Activated CD8-positive, alpha-beta memory T cell treated with anti-CD3 and anti-CD28 coated beads, Interleukin-2, amount 10 ng/mL, durations not matched to agents 7 days and 5 days (primary cell): Measurements from ENCODE around the gene DCLRE1B. TPM values are rescaled to one million over a fixed set of nuclear protein-coding genes. Genes with fewer than 3 reads are reported as not detected.

Source experiments
- ATAC-seq: fragments of 150-1000 bp; cut with Tn5 transposase; one replicate; pipeline ENCODE4 v1.10.0; 2021; ENCODE audit warnings: moderate library complexity
- CTCF ChIA-PET: fragments of 350-600 bp; sonication (Branson Sonifier 250); formaldehyde crosslinking; loops from one replicate; lab custom pipeline; 2021; ENCODE audit warnings: antibody characterized with exemption; lab: Charles Lee
- DNase-seq: peaks from one replicate; pipeline ENCODE4 v3.0.0-alpha.2; 2020
- H3K27ac Mint-ChIP-seq: one replicate; pipeline ENCODE4 v1.8.0; 2021; ENCODE audit warnings: mild to moderate bottlenecking, mixed read lengths
- H3K27me3 Mint-ChIP-seq: one replicate; pipeline ENCODE4 v1.8.0; 2021; ENCODE audit warnings: mixed read lengths
- H3K36me3 Mint-ChIP-seq: one replicate; pipeline ENCODE4 v1.8.0; 2021; ENCODE audit warnings: mild to moderate bottlenecking, mixed read lengths
- H3K4me1 Mint-ChIP-seq: one replicate; pipeline ENCODE4 v1.8.0; 2021; ENCODE audit warnings: mixed read lengths
- H3K4me3 Mint-ChIP-seq: one replicate; pipeline ENCODE4 v1.8.0; 2021; ENCODE audit warnings: mild to moderate bottlenecking, moderate library complexity, mixed read lengths
- H3K9me3 Mint-ChIP-seq: one replicate; pipeline ENCODE4 v1.8.0; 2022; ENCODE audit warnings: low read depth, mixed read lengths
- total RNA-seq, 2 experiments: library from RNA; stranded (reverse); gene quantifications; one replicate each; pipeline ENCODE4 v1.2.3, GENCODE V29; 2021

The DCLRE1B gene
- total RNA-seq, result 10 to 100 TPM; 19.5 to 21.1 TPM

DNA sequence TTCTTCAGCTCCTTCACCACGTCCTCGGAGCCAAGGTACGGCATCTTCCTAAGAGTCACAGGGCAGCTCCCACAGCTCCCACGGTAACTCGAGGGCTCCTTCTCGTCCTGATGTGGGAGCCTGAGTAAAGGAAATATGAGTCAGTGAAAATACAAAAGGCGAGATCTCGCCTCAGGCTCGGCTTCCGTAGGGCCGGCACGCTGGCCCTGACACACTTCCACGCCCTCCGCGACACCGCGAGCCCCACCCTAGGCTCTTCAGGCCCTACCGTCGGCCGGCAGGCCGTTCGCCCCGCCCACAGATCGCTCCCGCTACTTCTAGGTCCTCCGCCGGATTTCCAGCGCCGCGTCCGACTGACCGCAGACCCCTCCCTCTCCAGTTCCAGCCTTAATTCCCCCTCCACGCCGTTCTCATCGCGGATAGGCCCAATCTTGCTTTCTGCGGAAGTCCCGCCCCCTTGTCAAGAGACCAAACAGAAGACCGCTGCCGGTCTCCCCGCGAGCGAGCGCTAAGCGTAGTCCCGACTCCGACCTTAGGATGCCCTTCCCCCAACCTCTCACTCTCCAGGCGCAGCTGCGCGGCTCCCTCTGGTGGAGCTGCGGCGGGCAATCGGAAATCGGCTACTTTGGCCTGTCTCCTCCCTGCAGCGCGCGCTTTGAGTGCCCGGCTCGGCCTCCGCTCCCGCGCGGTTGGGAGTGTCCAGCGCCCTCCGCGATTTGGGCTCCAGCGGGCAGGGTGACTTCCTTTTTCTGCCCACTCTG, at the start of gene DCLRE1B, which contains the start of gene AP4B1:
Gene DCLRE1B (plus strand): TSS at position 653 of the 761 bp plus-strand sequence. CDS start 261 bp downstream, outside the sequence.
Gene AP4B1 (minus strand): TSS at position 126 of the 761 bp plus-strand sequence. CDS start 82 bp downstream, at position 44.
- Mint-ChIP-seq H3K27ac (peak within 1 kb of the TSS; percentile 89), H3K4me3 (peak within 1 kb of the TSS; percentile 97), H3K9me3 (no peaks in the 10 kb centered on the region), H3K36me3 (peaks cover 54% of the 10 kb centered on the region), H3K4me1 (peaks cover 60% of the 10 kb centered on the region), H3K27me3 (no peaks in the 10 kb centered on the region)
- peak; percentile 100 for DNase-seq
- CTCF ChIA-PET, result interaction anchor here (0.9 to 6.3 kb wide), 13 partner anchors 20 to 1189 kb away, joined by 3 to 60 read pairs (median 8); partner anchors contain the start of genes HIPK1 and PPM1J
- peak; percentile 92 for ATAC-seq

DNA sequence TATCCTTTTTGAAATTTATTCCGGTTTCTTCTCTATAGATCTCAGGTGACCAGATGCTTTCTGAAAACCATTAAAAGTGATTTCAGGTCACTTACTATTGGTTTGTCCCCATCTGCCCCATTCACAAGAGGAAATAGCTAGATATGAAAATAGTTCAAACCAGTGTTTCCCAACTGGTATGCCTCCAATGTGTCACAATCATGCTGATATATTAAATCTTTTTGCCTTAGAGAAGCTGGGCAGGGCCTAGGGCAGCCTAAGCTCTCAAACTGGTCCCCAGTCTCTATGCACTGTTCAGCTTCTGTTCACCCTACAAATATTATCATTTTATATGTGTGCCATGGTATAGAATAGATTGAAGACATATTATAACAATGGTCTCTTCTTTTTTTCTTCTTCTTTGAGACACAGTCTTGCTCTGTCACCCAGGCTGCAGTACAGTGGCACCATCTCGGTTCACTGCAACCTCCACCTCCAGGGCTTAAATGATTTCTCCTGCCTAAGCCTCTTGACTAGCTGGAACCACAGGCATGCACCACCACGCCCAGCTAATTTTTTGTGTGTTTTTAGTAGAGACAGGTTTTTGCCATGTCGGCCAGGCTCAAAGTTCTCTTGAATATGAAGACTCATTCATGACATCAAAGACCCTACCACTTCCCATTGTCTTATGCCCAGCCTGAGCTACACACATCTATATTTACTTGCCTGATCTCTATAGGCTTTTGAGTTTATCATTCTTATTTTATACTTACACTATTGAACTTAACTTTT, 49.3 kb upstream of the DCLRE1B start:
- Mint-ChIP-seq H3K9me3 (no peaks in the 10 kb centered on the region), H3K27ac (no peak overlapping the region)

DNA sequence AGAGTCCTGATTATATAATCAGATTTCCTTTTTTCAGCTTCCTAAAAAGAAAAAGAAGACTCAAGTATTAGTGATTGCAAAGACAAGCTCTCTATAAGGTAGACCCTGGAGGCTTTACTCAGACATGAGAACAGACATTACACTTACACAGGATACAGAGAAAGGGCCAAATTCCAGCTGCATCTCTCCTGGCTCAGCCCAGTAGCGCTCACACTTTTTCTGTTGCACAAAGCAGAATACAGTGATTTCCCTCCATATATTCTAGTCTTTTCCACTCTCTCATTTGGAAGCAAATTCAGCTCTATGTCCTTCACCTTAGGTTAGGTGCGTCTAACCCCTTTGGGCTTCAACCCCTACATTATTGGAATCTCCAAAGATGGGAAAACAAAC, 48.7 kb upstream of the DCLRE1B start:
- no peak overlapping the region for H3K27ac Mint-ChIP-seq
- no peak overlapping the region for H3K4me3 Mint-ChIP-seq
- no peaks in the 10 kb centered on the region for H3K27me3 Mint-ChIP-seq
- no peaks in the 10 kb centered on the region for H3K9me3 Mint-ChIP-seq
- CTCF ChIA-PET, result interaction anchor here (1.0 to 1.1 kb wide), 2 partner anchors 14 to 73 kb away, joined by 3 to 4 read pairs; partner anchors contain the start of gene HIPK1
- peaks cover 47% of the 10 kb centered on the region for H3K4me1 Mint-ChIP-seq
- peaks cover 67% of the 10 kb centered on the region for H3K36me3 Mint-ChIP-seq
- no peak for ATAC-seq
- no peak for DNase-seq

More for the DNA sequence above, 49.3 kb upstream of the DCLRE1B start:
- DNase-seq (no peak), ATAC-seq (no peak)
- H3K27me3 Mint-ChIP-seq, result no peaks in the 10 kb centered on the region
- CTCF ChIA-PET, result interaction anchor here (1.1 kb wide), 1 partner anchor 15 kb away, joined by 3 read pairs; no protein-coding TSS in a partner anchor
- H3K4me1 Mint-ChIP-seq, result peaks cover 47% of the 10 kb centered on the region
- no peak overlapping the region for H3K4me3 Mint-ChIP-seq
- peaks cover 68% of the 10 kb centered on the region for H3K36me3 Mint-ChIP-seq

GRCh38 chr1:113857776-113858175, 47.4 kb upstream of the DCLRE1B start:
- Mint-ChIP-seq H3K4me3 (no peak overlapping the region), H3K36me3 (peaks cover 66% of the 10 kb centered on the region), H3K4me1 (peaks cover 49% of the 10 kb centered on the region), H3K9me3 (no peaks in the 10 kb centered on the region), H3K27me3 (no peaks in the 10 kb centered on the region), H3K27ac (peak overlapping the region; percentile 43)
- DNase-seq, result no peak
- no peak for ATAC-seq
- CTCF ChIA-PET, result no interaction called here

- H3K27me3 Mint-ChIP-seq, result no peaks in the 10 kb centered on the region
- H3K27ac Mint-ChIP-seq, result no peak overlapping the region
- DNase-seq (no peak), ATAC-seq (no peak)
- peaks cover 66% of the 10 kb centered on the region for H3K36me3 Mint-ChIP-seq
- CTCF ChIA-PET, result interaction anchor here (1.4 to 3.2 kb wide), 4 partner anchors 11 to 71 kb away, joined by 3 to 24 read pairs (median 8); partner anchors contain the start of genes AP4B1 and HIPK1
- no peak overlapping the region for H3K4me3 Mint-ChIP-seq
- peaks cover 53% of the 10 kb centered on the region for H3K4me1 Mint-ChIP-seq
- no peaks in the 10 kb centered on the region for H3K9me3 Mint-ChIP-seq
Observed at GRCh38 chr1:113858418-113858817, 46.7 kb upstream of the DCLRE1B start.

GRCh38 chr1:113858982-113859381, 46.1 kb upstream of the DCLRE1B start:
- peak overlapping the region; percentile 66 for H3K27ac Mint-ChIP-seq
- ATAC-seq, result no peak
- H3K4me1 Mint-ChIP-seq, result peaks cover 57% of the 10 kb centered on the region

DNA sequence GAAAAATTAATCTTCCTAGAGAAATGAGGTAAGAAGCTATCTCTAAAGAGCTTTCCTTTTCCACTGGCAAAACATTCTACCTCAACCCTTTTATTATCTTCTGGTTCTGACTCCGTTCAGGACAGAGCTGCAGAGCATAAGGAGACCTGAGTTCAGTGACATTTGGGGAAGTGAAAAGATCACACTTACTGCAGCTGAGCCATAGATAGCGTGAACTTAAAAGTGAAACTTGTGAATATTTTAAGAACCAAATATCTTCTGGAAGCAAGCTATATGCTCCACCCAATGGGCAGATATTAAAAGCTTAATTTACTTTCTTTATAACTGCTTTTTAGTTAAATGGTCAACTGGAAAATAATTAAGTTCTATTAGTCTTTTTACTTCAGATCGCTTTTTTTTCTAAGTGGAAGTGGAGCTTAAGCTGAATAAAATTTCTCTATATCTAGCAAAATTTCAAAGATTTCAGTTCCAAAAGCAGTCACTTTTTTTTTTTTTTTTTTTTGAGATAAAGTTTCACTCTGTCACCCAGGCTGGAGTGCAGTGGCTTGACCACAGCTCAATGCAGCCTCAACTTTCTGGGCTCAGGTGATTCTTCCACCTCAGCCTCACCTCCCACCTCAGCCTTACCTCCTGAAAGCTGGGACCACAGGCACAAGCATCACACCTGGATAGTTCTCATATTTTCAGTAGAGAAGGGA, 45.5 kb upstream of the DCLRE1B start:
- ATAC-seq (peak; percentile 67), DNase-seq (no peak)
- Mint-ChIP-seq H3K4me3 (no peak overlapping the region), H3K27me3 (no peaks in the 10 kb centered on the region), H3K4me1 (peaks cover 56% of the 10 kb centered on the region), H3K36me3 (peaks cover 67% of the 10 kb centered on the region), H3K27ac (peak overlapping the region; percentile 79), H3K9me3 (no peaks in the 10 kb centered on the region)
- CTCF ChIA-PET, result interaction anchor here (1.0 to 3.2 kb wide), 11 partner anchors 9 to 87 kb away, joined by 3 to 24 read pairs (median 4); partner anchors contain the start of genes AP4B1 and HIPK1

More at GRCh38 chr1:113858982-113859381, 46.1 kb upstream of the DCLRE1B start:
- no peak overlapping the region for H3K4me3 Mint-ChIP-seq
- DNase-seq, result no peak
- CTCF ChIA-PET, result interaction anchor here (1.1 to 3.2 kb wide), 7 partner anchors 11 to 88 kb away, joined by 3 to 24 read pairs (median 4); partner anchors contain the start of genes AP4B1 and HIPK1
- peaks cover 69% of the 10 kb centered on the region for H3K36me3 Mint-ChIP-seq
- H3K27me3 Mint-ChIP-seq, result no peaks in the 10 kb centered on the region
- H3K9me3 Mint-ChIP-seq, result no peaks in the 10 kb centered on the region

DNA sequence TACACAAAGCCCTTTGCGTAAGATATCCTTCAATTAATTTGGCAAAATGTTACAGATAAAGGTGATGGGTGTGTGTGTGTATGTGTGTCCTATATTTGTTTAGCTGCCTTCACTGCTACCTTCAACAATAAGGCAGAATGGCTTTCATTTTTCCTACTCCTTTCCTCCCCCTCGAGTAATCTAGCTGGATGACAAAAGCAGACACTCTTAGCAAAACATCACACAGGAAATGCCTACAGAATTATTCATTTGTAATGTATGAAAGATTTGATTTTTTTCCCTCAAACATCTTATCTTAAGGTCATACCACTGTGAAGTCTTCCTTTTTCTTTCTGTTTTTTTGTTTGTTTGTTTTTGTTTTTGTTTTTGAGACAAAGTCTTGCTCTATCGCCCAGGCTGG, 44.2 kb upstream of the DCLRE1B start:
- CTCF ChIA-PET, result interaction anchor here (1.0 to 3.2 kb wide), 6 partner anchors 9 to 68 kb away, joined by 3 to 24 read pairs (median 6); partner anchors contain the start of genes AP4B1 and HIPK1
- Mint-ChIP-seq H3K27ac (peak overlapping the region; percentile 43), H3K27me3 (no peaks in the 10 kb centered on the region), H3K9me3 (no peaks in the 10 kb centered on the region), H3K4me3 (no peak overlapping the region), H3K36me3 (peaks cover 67% of the 10 kb centered on the region), H3K4me1 (peaks cover 55% of the 10 kb centered on the region)
- DNase-seq (no peak), ATAC-seq (no peak)

- Mint-ChIP-seq H3K9me3 (no peaks in the 10 kb centered on the region), H3K27me3 (no peaks in the 10 kb centered on the region), H3K36me3 (peaks cover 62% of the 10 kb centered on the region), H3K4me3 (no peak overlapping the region), H3K27ac (peak overlapping the region; percentile 37), H3K4me1 (peaks cover 52% of the 10 kb centered on the region)
- DNase-seq, result no peak
- CTCF ChIA-PET, result interaction anchor here (0.9 to 3.2 kb wide), 3 partner anchors 8 to 42 kb away, joined by 4 to 24 read pairs (median 8); partner anchors contain the start of gene AP4B1
- ATAC-seq, result no peak
Observed at GRCh38 chr1:113861641-113862040, 43.5 kb upstream of the DCLRE1B start.

DNA sequence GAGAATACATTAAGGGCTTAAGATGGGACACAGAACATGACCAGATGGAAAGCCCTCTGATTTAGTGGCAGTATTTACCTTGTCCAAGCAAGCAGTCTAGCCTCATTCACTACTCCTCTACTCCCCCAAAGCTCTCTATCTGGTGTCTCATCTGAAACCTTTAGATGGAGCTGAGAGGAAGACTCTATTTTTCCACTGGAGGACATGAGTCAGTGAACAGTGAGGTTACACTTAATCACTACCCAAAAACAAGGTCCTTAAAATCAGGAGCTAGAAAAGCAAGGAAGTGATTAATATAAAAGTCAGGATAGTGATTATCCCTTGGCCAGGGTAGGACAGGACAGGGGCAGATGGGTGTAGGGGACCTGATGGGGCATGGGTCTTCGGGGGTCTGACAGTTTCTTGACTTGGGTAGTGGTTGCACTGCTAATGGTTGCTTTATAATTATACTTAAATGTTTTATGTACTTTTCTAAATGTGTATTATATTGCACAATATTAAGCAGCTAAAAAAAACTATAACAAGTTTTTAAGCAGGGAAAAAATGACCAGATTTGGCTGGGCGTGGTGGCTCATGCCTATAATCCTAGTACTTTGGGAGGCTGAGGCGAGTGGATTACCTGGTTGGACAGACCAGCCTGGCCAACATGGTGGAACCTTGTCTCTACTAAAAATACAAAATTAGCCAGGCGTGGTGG, 36.6 kb upstream of the DCLRE1B start:
- Mint-ChIP-seq H3K36me3 (peaks cover 55% of the 10 kb centered on the region), H3K9me3 (no peaks in the 10 kb centered on the region), H3K4me1 (peaks cover 57% of the 10 kb centered on the region), H3K27ac (peak overlapping the region; percentile 99), H3K4me3 (peak overlapping the region; percentile 86), H3K27me3 (no peaks in the 10 kb centered on the region)
- CTCF ChIA-PET, result interaction anchor here (1.1 to 6.0 kb wide), 14 partner anchors 8 to 95 kb away, joined by 3 to 36 read pairs (median 7); partner anchors contain the start of genes AP4B1, DCLRE1B and HIPK1
- peak; percentile 18 for ATAC-seq
- DNase-seq, result no peak

- DNase-seq, result peak; percentile 54
- CTCF ChIA-PET, result interaction anchor here (0.7 to 6.0 kb wide), 12 partner anchors 9 to 87 kb away, joined by 3 to 36 read pairs (median 7); partner anchors contain the start of genes AP4B1, DCLRE1B and HIPK1
- Mint-ChIP-seq H3K4me3 (peak overlapping the region; percentile 86), H3K9me3 (no peaks in the 10 kb centered on the region), H3K27ac (peak overlapping the region; percentile 99), H3K36me3 (peaks cover 39% of the 10 kb centered on the region), H3K27me3 (no peaks in the 10 kb centered on the region), H3K4me1 (peaks cover 63% of the 10 kb centered on the region)
- ATAC-seq, result no peak
Observed at GRCh38 chr1:113870778-113871177, 34.3 kb upstream of the DCLRE1B start.
